H1 (cell line): Measurements from ENCODE around the gene MICALL1. TPM values are rescaled to one million over a fixed set of nuclear protein-coding genes. Genes with fewer than 3 reads are reported as not detected.

Experiments used
- CTCF ChIA-PET: fragments of 300-600 bp; sonication (Branson Sonifier 250); formaldehyde crosslinking; loops from one replicate; lab custom pipeline; 2021; ENCODE audit not compliant: partially characterized antibody; lab: Charles Lee
- POLR2A ChIA-PET: fragments of 300-600 bp; sonication (Branson Sonifier 250); formaldehyde crosslinking; loops from one replicate; lab custom pipeline; 2021; ENCODE audit warnings: inconsistent platforms; ENCODE audit not compliant: partially characterized antibody; lab: Charles Lee
- DNase-seq, 2 experiments: peaks; one replicate each; pipeline versions ENCODE4 v3.0.0 to v3.0.0-alpha.2; 2010 to 2022; ENCODE audit warnings: low spot score in 2 of 2, low read depth in 1 of 2, mixed read lengths in 1 of 2
- FAIRE-seq: peaks from 2 replicates; lab custom pipeline; 2011; peaks lifted over from hg19 to GRCh38; lab: Jason Lieb, UNC
- H2AFZ ChIP-seq: 2 replicates; pipeline ENCODE4 v1.8.1; 2012; ENCODE audit warnings: low read length, inconsistent platforms
- H2AK5ac ChIP-seq: 2 replicates; pipeline ENCODE4 v1.6.1; 2013; ENCODE audit warnings: low read depth, low read length
- H2BK120ac ChIP-seq: replicated peaks from 2 replicates; pipeline ENCODE3; 2013; ENCODE audit warnings: low read depth, low read length, inconsistent platforms
- H2BK12ac ChIP-seq: 2 replicates; pipeline ENCODE4 v1.6.1; 2013; ENCODE audit warnings: low read depth, low read length
- H2BK15ac ChIP-seq: 2 replicates; pipeline ENCODE4 v1.6.1; 2013; ENCODE audit warnings: low read length
- H2BK20ac ChIP-seq: 2 replicates; pipeline ENCODE4 v1.6.1; 2013; ENCODE audit warnings: low read length
- H2BK5ac ChIP-seq: 2 replicates; pipeline ENCODE4 v1.6.1; 2013; ENCODE audit warnings: low read depth, low read length
- H3K14ac ChIP-seq: 2 replicates; pipeline ENCODE4 v1.6.1; 2013; ENCODE audit warnings: inconsistent platforms; ENCODE audit not compliant: insufficient read length
- H3K18ac ChIP-seq: 2 replicates; pipeline ENCODE4 v1.6.1; 2013; ENCODE audit warnings: low read length; ENCODE audit errors: extremely low read depth
- H3K23ac ChIP-seq: 2 replicates; pipeline ENCODE4 v1.6.1; 2013; ENCODE audit warnings: inconsistent platforms; ENCODE audit not compliant: insufficient read length
- H3K23me2 ChIP-seq: 2 replicates; pipeline ENCODE4 v1.6.1; 2013; ENCODE audit warnings: low read depth, low read length
- H3K27ac ChIP-seq: 2 replicates; pipeline ENCODE4 v1.6.1; 2011; ENCODE audit warnings: low read depth, low read length, inconsistent platforms
- H3K27me3 ChIP-seq, 4 experiments: replicated peaks in 1 of 4; 1 replicate in 1 of 4; 2 replicates in 3 of 4; pipeline versions ENCODE4 v1.6.1 to v1.8.1; 2011 to 2013; ENCODE audit warnings: low read length in 3 of 4, mild to moderate bottlenecking in 3 of 4, inconsistent platforms in 2 of 4, mixed read lengths in 2 of 4, moderate library complexity in 1 of 4; ENCODE audit not compliant: control insufficient read depth in 3 of 4, insufficient read depth in 3 of 4; ENCODE audit errors: extremely low read depth in 1 of 4
- H3K36me3 ChIP-seq, 4 experiments: 2 replicates each; pipeline versions ENCODE4 v1.6.1 to v1.8.1; 2011 to 2013; ENCODE audit warnings: mild to moderate bottlenecking in 4 of 4, low read length in 3 of 4, moderate library complexity in 2 of 4, control low read depth in 1 of 4, inconsistent platforms in 1 of 4; ENCODE audit not compliant: insufficient read depth in 4 of 4, control insufficient read depth in 2 of 4
- H3K4ac ChIP-seq: replicated peaks from 2 replicates; pipeline ENCODE3; 2013; ENCODE audit warnings: low read length, low read depth, mixed read lengths, inconsistent platforms; ENCODE audit not compliant: insufficient read length
- H3K4me1 ChIP-seq, 4 experiments: replicated peaks in 1 of 4; 1 replicate in 1 of 4; 2 replicates in 3 of 4; pipeline versions ENCODE4 v1.6.1 to v1.8.1; 2011 to 2013; ENCODE audit warnings: low read length in 3 of 4, inconsistent platforms in 2 of 4, mixed read lengths in 1 of 4; ENCODE audit not compliant: insufficient read depth in 4 of 4, control insufficient read depth in 3 of 4
- H3K4me2 ChIP-seq, 2 experiments: 2 replicates each; pipeline versions ENCODE4 v1.6.1 to v1.8.1; 2011 to 2013; ENCODE audit warnings: low read depth in 2 of 2, low read length in 2 of 2, control low read depth in 1 of 2, inconsistent platforms in 1 of 2, mild to moderate bottlenecking in 1 of 2; ENCODE audit not compliant: insufficient read depth in 1 of 2
- H3K4me3 ChIP-seq, 4 experiments: fragments of 200-600, 300-600 bp in 1 of 4; sonication (generic), shearing (Covaris generic), sonication (Bioruptor Twin) in 1 of 4; 2 replicates each; pipeline versions ENCODE4 v1.5.1 to v1.8.1; 2011 to 2016; ENCODE audit warnings: low read length in 4 of 4, low read depth in 3 of 4, control low read depth in 2 of 4, inconsistent platforms in 2 of 4, mild to moderate bottlenecking in 2 of 4, mixed read lengths in 1 of 4, moderate library complexity in 1 of 4; ENCODE audit not compliant: insufficient read depth in 2 of 4; ENCODE audit errors: extremely low read depth in 1 of 4
- H3K56ac ChIP-seq: replicated peaks from 2 replicates; pipeline ENCODE3; 2013; ENCODE audit warnings: low read depth, mild to moderate bottlenecking, mixed read lengths, low read length, inconsistent platforms; ENCODE audit not compliant: insufficient read length
- H3K79me1 ChIP-seq: 2 replicates; pipeline ENCODE4 v1.6.1; 2013; ENCODE audit warnings: low read depth, low read length, control low read depth
- H3K79me2 ChIP-seq, 2 experiments: 2 replicates each; pipeline versions ENCODE4 v1.6.1 to v1.8.1; 2012 to 2013; ENCODE audit warnings: low read length in 2 of 2, mild to moderate bottlenecking in 2 of 2, inconsistent platforms in 1 of 2; ENCODE audit not compliant: insufficient read depth in 2 of 2, control insufficient read depth in 1 of 2
- H3K9ac ChIP-seq, 4 experiments: replicated peaks in 1 of 4; 1 replicate in 1 of 4; 2 replicates in 3 of 4; pipeline versions ENCODE4 v1.6.1 to v1.8.1; 2011 to 2013; ENCODE audit warnings: low read depth in 3 of 4, low read length in 3 of 4, control low read depth in 2 of 4, mild to moderate bottlenecking in 2 of 4, moderate library complexity in 2 of 4, inconsistent platforms in 1 of 4; ENCODE audit errors: extremely low read depth in 1 of 4
- H3K9me3 ChIP-seq, 2 experiments: 2 replicates each; pipeline versions ENCODE4 v1.6.1 to v1.8.1; 2012 to 2013; ENCODE audit warnings: mild to moderate bottlenecking in 2 of 2, moderate library complexity in 2 of 2, control low read depth in 1 of 2, inconsistent platforms in 1 of 2, low read depth in 1 of 2, low read length in 1 of 2, mixed read lengths in 1 of 2; ENCODE audit not compliant: insufficient read depth in 2 of 2
- H4K20me1 ChIP-seq, 2 experiments: replicated peaks in 1 of 2; 2 replicates each; pipeline versions ENCODE3 to v1.8.1; 2011 to 2013; ENCODE audit warnings: inconsistent platforms in 2 of 2, low read length in 2 of 2, mild to moderate bottlenecking in 1 of 2; ENCODE audit not compliant: insufficient read depth in 2 of 2, control insufficient read depth in 1 of 2
- H4K5ac ChIP-seq: 2 replicates; pipeline ENCODE4 v1.6.1; 2013; ENCODE audit warnings: low read length, low read depth, mixed read lengths, inconsistent platforms; ENCODE audit not compliant: insufficient read length
- H4K8ac ChIP-seq: 2 replicates; pipeline ENCODE4 v1.8.0; 2013; ENCODE audit warnings: mild to moderate bottlenecking, moderate library complexity, low read length, inconsistent platforms; ENCODE audit not compliant: insufficient read depth; ENCODE audit errors: extremely low read depth
- H4K91ac ChIP-seq: replicated peaks from 2 replicates; pipeline ENCODE3; 2013; ENCODE audit warnings: low read length, mixed read lengths, inconsistent platforms; ENCODE audit not compliant: insufficient read length
- ASH2L ChIP-seq: fragments of 200-600, 300-600 bp; sonication (generic); IDR thresholded peaks from one replicate; pipeline ENCODE4 v1.7.1; 2017; ENCODE audit warnings: low read length
- CHD1 ChIP-seq: IDR thresholded peaks from 2 replicates; pipeline ENCODE4 v1.6.1; 2012; ENCODE audit warnings: low read depth, low read length, improper control_type of control experiment
- CTBP2 ChIP-seq: IDR thresholded peaks from 2 replicates; pipeline ENCODE4 v1.7.0; 2011; ENCODE audit warnings: borderline replicate concordance, mild to moderate bottlenecking, moderate library complexity, mixed read lengths, low read length; ENCODE audit not compliant: insufficient read depth, insufficient read length
- EZH2 ChIP-seq: fragments of 200-600 bp; sonication (generic); IDR thresholded peaks from 2 replicates; pipeline ENCODE4 v1.7.1; 2012; ENCODE audit warnings: low read depth, mild to moderate bottlenecking, moderate library complexity, low read length, inconsistent platforms; ENCODE audit not compliant: severe bottlenecking
- KDM4A ChIP-seq: IDR thresholded peaks from one replicate; pipeline ENCODE4 v1.7.1; 2012; ENCODE audit warnings: low read depth, mild to moderate bottlenecking, moderate library complexity, low read length, inconsistent platforms; ENCODE audit not compliant: severe bottlenecking
- MAFK ChIP-seq: IDR thresholded peaks from 2 replicates; pipeline ENCODE4 v1.6.1; 2012; ENCODE audit warnings: low read depth, mild to moderate bottlenecking, improper control_type of control experiment, low read length
- SP2 ChIP-seq: IDR thresholded peaks from 2 replicates; pipeline ENCODE4 v1.6.1; 2012; ENCODE audit warnings: mild to moderate bottlenecking, low read length, inconsistent platforms
- SP4 ChIP-seq: IDR thresholded peaks from 2 replicates; pipeline ENCODE4 v1.6.1; 2012; ENCODE audit warnings: low read length, inconsistent platforms
- SUZ12 ChIP-seq: fragments of 200-600 bp; sonication (generic); IDR thresholded peaks from 2 replicates; pipeline ENCODE4 v1.6.1; 2012; ENCODE audit warnings: mild to moderate bottlenecking, inconsistent platforms, low read length, moderate library complexity, mixed read lengths
- WGBS, 2 experiments: shearing (Covaris generic) in 1 of 2; methylation state at CpG; one replicate each; pipeline versions ENCODE4 v1.1.6 to v1.1.7; 2013 to 2015; ENCODE audit warnings: low lambda C conversion rate in 2 of 2, mixed read lengths in 2 of 2, inconsistent platforms in 1 of 2, low coverage in 1 of 2, missing lambda C conversion rate in 1 of 2; ENCODE audit not compliant: insufficient replicate concordance in 2 of 2, insufficient coverage in 1 of 2, insufficient read length in 1 of 2; ENCODE audit errors: extremely low coverage in 1 of 2, missing lambda C conversion rate in 1 of 2; 5-methylcytosine and 5-hydroxymethylcytosine counted together
- polyA plus RNA-seq, 7 experiments: library from polyadenylated mRNA; depleted of rRNA in 3 of 7; stranded (reverse) in 5 of 7; unstranded in 2 of 7; fragments of >200 nt in 5 of 7; fragments of 200-250 nt in 2 of 7; gene quantifications; 1 replicate in 5 of 7; 2 replicates in 1 of 7; 4 replicates in 1 of 7; pipeline versions ENCODE4 v1.2.1 to v1.2.3, GENCODE V29; 2011 to 2013; ENCODE audit warnings: missing spikeins in 2 of 7, mixed read lengths in 2 of 7
- total RNA-seq: library from RNA; stranded (reverse); fragmentation: NEBNext Ultra II Directional; extraction: Animal tissue kit (Norgen Biotek cat#: 25700); gene quantifications from 2 replicates; pipeline ENCODE4 v1.2.1, GENCODE V29; 2021
- TF ChIP-seq, protein P1 (sequence below): IDR thresholded peaks from 2 replicates; pipeline ENCODE4 v1.6.1; 2011; ENCODE audit warnings: low read length, improper control_type of control experiment

Gene MICALL1
- total and polyA plus RNA-seq, 2 of the 8 experiments (the other 6 are each of a cell fraction or from before 2014, with no cell fraction given) = 17.7 to 32.1 TPM

DNA sequence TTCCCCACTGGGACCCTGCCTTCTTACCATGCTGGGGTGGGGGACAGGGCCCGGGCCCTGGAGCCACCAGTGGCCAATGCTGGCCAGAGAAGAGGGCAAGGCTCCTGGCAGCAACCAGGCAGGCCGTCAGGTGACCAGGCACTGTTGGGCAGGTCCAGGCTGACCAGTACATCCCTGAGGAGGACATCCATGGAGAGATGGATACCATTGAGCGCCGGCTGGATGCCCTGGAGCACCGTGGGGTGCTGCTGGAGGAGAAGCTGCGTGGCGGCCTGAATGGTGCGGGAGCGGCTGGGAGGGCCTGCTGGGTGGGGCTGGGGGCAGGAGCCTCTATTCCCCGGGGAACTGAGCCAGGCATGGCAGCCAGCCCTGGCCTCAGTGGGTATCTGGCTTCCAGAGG is 26.3 kb downstream of the MICALL1 start:
- Histone ChIP-seq H2BK5ac (no peak overlapping the region), H3K36me3 (peaks cover 2 to 9% (median 4%) of the 10 kb centered on the region in 4 experiments; a peak in 5 of 8 replicates), H3K9ac (no peak overlapping the region), H3K23me2 (no peaks in the 10 kb centered on the region), H3K4me1 (peaks cover 0 to 5% (median 3%) of the 10 kb centered on the region in 4 experiments; a peak in 5 of 7 replicates), H3K27ac (no peak overlapping the region), H2AFZ (no peak overlapping the region), H2BK12ac (no peak overlapping the region), H3K18ac (no peak overlapping the region), H2BK15ac (no peak overlapping the region), H3K4me3 (no peak overlapping the region), H4K8ac (no peak overlapping the region), H3K56ac (no peak overlapping the region), H2BK20ac (no peak overlapping the region), H3K79me1 (no peaks in the 10 kb centered on the region; the same call in 1 of the 2 replicates), H4K91ac (no peak overlapping the region), H3K27me3 (no peaks in the 10 kb centered on the region), H3K14ac (no peak overlapping the region), H4K20me1 (peaks cover 0 to 8% of the 10 kb centered on the region in 2 experiments), H2BK120ac (no peak overlapping the region), H3K79me2 (no peaks in the 10 kb centered on the region), H3K9me3 (no peaks in the 10 kb centered on the region), H2AK5ac (no peak overlapping the region), H3K4ac (no peak overlapping the region), H3K4me2 (no peak overlapping the region), H4K5ac (no peak overlapping the region), H3K23ac (no peak overlapping the region)
- WGBS, 2 experiments = 77% methylated on average over 5 of the region's 10 CpGs; no CpG with 5 or more reads in 1 of the 2 experiments
- no peak for TF ChIP-seq MAFK
- TF ChIP-seq SP4 = no peak
- no peak for TF ChIP-seq EZH2
- no peak for TF ChIP-seq SP2
- TF ChIP-seq KDM4A = no peak
- TF ChIP-seq CHD1 = no peak
- no peak for TF ChIP-seq SUZ12
- no peak for TF ChIP-seq CTBP2
- no peak for TF ChIP-seq ASH2L
- TF ChIP-seq, protein P1, sequence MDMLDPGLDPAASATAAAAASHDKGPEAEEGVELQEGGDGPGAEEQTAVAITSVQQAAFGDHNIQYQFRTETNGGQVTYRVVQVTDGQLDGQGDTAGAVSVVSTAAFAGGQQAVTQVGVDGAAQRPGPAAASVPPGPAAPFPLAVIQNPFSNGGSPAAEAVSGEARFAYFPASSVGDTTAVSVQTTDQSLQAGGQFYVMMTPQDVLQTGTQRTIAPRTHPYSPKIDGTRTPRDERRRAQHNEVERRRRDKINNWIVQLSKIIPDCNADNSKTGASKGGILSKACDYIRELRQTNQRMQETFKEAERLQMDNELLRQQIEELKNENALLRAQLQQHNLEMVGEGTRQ = no peak
- DNase-seq (no peak), FAIRE-seq (no peak)
- POLR2A ChIA-PET = interaction anchor here (0.7 to 3.1 kb wide), 5 partner anchors 15 to 115 kb away, joined by 3 to 11 read pairs (median 3); partner anchors contain the start of genes C22orf23 and POLR2F
- CTCF ChIA-PET = interaction anchor here (0.8 to 10.4 kb wide), 19 partner anchors 9 to 159 kb away, joined by 3 to 158 read pairs (median 4); partner anchors contain the start of gene GALR3
